HG03342 (cell line): ENCODE measurements around the gene SIMC1.
"Not testable (repeated sequence)": the region's sequence is repeated elsewhere in the genome, so short reads cannot be mapped to it uniquely, and the experiment has no call there.

Source experiments
- ATAC-seq: cut with Tn5 transposase; IDR thresholded peaks from one replicate; pipeline ENCODE4 v1.9.1; 2021; ENCODE audit warnings: mild to moderate bottlenecking, moderate library complexity; ENCODE audit not compliant: unreplicated experiment

SIMC1 gene

GRCh38 chr5:176214466-176215021, 23.7 kb upstream of the SIMC1 start:
- not testable (repeated sequence) for ATAC-seq

- ATAC-seq: not testable (repeated sequence)
Observed at GRCh38 chr5:176216393-176216916, 21.8 kb upstream of the SIMC1 start.

- not testable (repeated sequence) for ATAC-seq
Observed at GRCh38 chr5:176217188-176217729, 21.0 kb upstream of the SIMC1 start.

GRCh38 chr5:176217764-176218163, 20.5 kb upstream of the SIMC1 start:
- ATAC-seq: not testable (repeated sequence)

- not testable (repeated sequence) for ATAC-seq
Observed at GRCh38 chr5:176222006-176222405, 16.2 kb upstream of the SIMC1 start.

GRCh38 chr5:176228358-176228757, 9.9 kb upstream of the SIMC1 start:
- not testable (repeated sequence) for ATAC-seq

- ATAC-seq: not testable (repeated sequence)
Observed at GRCh38 chr5:176233253-176233652, 5.0 kb upstream of the SIMC1 start.

GRCh38 chr5:176235155-176235554, 3.1 kb upstream of the SIMC1 start:
- peak; percentile 51 for ATAC-seq

GRCh38 chr5:176238645-176239283, 540 bp downstream of the SIMC1 start:
- ATAC-seq: peak; percentile 38

GRCh38 chr5:176239304-176239703, 1.1 kb downstream of the SIMC1 start:
- ATAC-seq: not testable (repeated sequence)

- ATAC-seq: not testable (repeated sequence)
Observed at GRCh38 chr5:176244318-176244717, 6.1 kb downstream of the SIMC1 start.

- not testable (repeated sequence) for ATAC-seq
Observed at GRCh38 chr5:176245074-176245473, 6.8 kb downstream of the SIMC1 start.

- ATAC-seq: not testable (repeated sequence)
Observed at GRCh38 chr5:176245489-176245888, 7.3 kb downstream of the SIMC1 start.

- ATAC-seq: not testable (repeated sequence)
Observed at GRCh38 chr5:176250691-176251090, 12.5 kb downstream of the SIMC1 start.

GRCh38 chr5:176252171-176252570, 13.9 kb downstream of the SIMC1 start:
- not testable (repeated sequence) for ATAC-seq

GRCh38 chr5:176253370-176254065, 15.3 kb downstream of the SIMC1 start:
- not testable (repeated sequence) for ATAC-seq

- not testable (repeated sequence) for ATAC-seq
Observed at GRCh38 chr5:176254066-176254393, 15.8 kb downstream of the SIMC1 start.

- not testable (repeated sequence) for ATAC-seq
Observed at GRCh38 chr5:176257871-176258505, 19.8 kb downstream of the SIMC1 start.

GRCh38 chr5:176260682-176261081, 22.5 kb downstream of the SIMC1 start:
- ATAC-seq: not testable (repeated sequence)

GRCh38 chr5:176266448-176266847, 28.2 kb downstream of the SIMC1 start:
- ATAC-seq: not testable (repeated sequence)

GRCh38 chr5:176289018-176289417, 50.8 kb downstream of the SIMC1 start:
- ATAC-seq: not testable (repeated sequence)
